Subcutaneous abdominal adipose tissue (tissue), 5 donors: Measurements from ENCODE around the gene SPPL3.

Experiments
- H3K27ac ChIP-seq: one replicate; pipeline ENCODE4 v1.7.0; 2013; ENCODE audit warnings: low read depth, mild to moderate bottlenecking, inconsistent platforms, low read length, moderate library complexity
- H3K27me3 ChIP-seq, 5 donors: one replicate each; pipeline ENCODE4 v1.7.0; 2013; ENCODE audit warnings: low read length in 5 of 5, inconsistent platforms in 1 of 5; ENCODE audit not compliant: control insufficient read depth in 5 of 5, insufficient read depth in 4 of 5
- H3K36me3 ChIP-seq, 5 donors: one replicate each; pipeline ENCODE4 v1.7.0; 2013; ENCODE audit warnings: low read length in 5 of 5; ENCODE audit not compliant: control insufficient read depth in 5 of 5, insufficient read depth in 5 of 5
- H3K4me1 ChIP-seq, 5 donors: one replicate each; pipeline ENCODE4 v1.7.0; 2013; ENCODE audit warnings: low read length in 5 of 5, mild to moderate bottlenecking in 3 of 5, moderate library complexity in 1 of 5; ENCODE audit not compliant: control insufficient read depth in 5 of 5, insufficient read depth in 5 of 5
- H3K4me3 ChIP-seq, 5 donors: one replicate each; pipeline ENCODE4 v1.7.0; 2013; ENCODE audit warnings: low read length in 5 of 5, low read depth in 1 of 5
- H3K9ac ChIP-seq, 5 donors: one replicate each; pipeline ENCODE4 v1.7.0; 2013; ENCODE audit warnings: low read length in 5 of 5, mild to moderate bottlenecking in 4 of 5, moderate library complexity in 3 of 5
- H3K9me3 ChIP-seq, 5 donors: one replicate each; pipeline ENCODE4 v1.7.0; 2013; ENCODE audit warnings: low read length in 5 of 5; ENCODE audit not compliant: control insufficient read depth in 5 of 5
- donor health status: healthy.
- donor health status: healthy.
- donor health status: healthy.
- donor health status: healthy.
- donor health status: healthy.

SPPL3 gene

GRCh38 chr12:120879718-120880300 is 24.3 kb downstream of the SPPL3 start:
- Histone ChIP-seq H3K36me3 (no peaks in the 10 kb centered on the region), H3K4me1 (peaks cover 0 to 1% (median 0%) of the 10 kb centered on the region in 5 donors), H3K27ac (no peak overlapping the region), H3K27me3 (no peaks in the 10 kb centered on the region), H3K9me3 (no peaks in the 10 kb centered on the region), H3K4me3 (no peak overlapping the region), H3K9ac (no peak overlapping the region)

GRCh38 chr12:120879102-120879501 is 25.1 kb downstream of the SPPL3 start:
- Histone ChIP-seq H3K4me1 (peaks cover 0 to 6% (median 0%) of the 10 kb centered on the region in 5 donors), H3K4me3 (no peak overlapping the region), H3K9me3 (no peaks in the 10 kb centered on the region), H3K27me3 (no peaks in the 10 kb centered on the region), H3K36me3 (no peaks in the 10 kb centered on the region), H3K27ac (no peak overlapping the region), H3K9ac (no peak overlapping the region)

- no peaks in the 10 kb centered on the region for H3K36me3 ChIP-seq
- H3K27ac ChIP-seq, result no peak overlapping the region
- peaks cover 0 to 16% (median 6%) of the 10 kb centered on the region in 5 donors for H3K4me1 ChIP-seq
- H3K9me3 ChIP-seq, result no peaks in the 10 kb centered on the region
- H3K4me3 ChIP-seq, result no peak overlapping the region
- no peaks in the 10 kb centered on the region for H3K27me3 ChIP-seq
- no peak overlapping the region for H3K9ac ChIP-seq
Measured at GRCh38 chr12:120874547-120875245, 29.5 kb downstream of the SPPL3 start.

GRCh38 chr12:120873226-120873625 is 30.9 kb downstream of the SPPL3 start:
- Histone ChIP-seq H3K4me3 (no peak overlapping the region), H3K4me1 (peaks cover 0 to 16% (median 6%) of the 10 kb centered on the region in 5 donors), H3K9me3 (no peaks in the 10 kb centered on the region), H3K36me3 (no peaks in the 10 kb centered on the region), H3K9ac (no peak overlapping the region), H3K27ac (no peak overlapping the region), H3K27me3 (no peaks in the 10 kb centered on the region)

GRCh38 chr12:120872487-120872886 is 31.7 kb downstream of the SPPL3 start:
- Histone ChIP-seq H3K36me3 (no peaks in the 10 kb centered on the region), H3K27me3 (no peaks in the 10 kb centered on the region), H3K4me3 (no peak overlapping the region), H3K9me3 (no peaks in the 10 kb centered on the region), H3K27ac (no peak overlapping the region), H3K4me1 (peaks cover 0 to 16% (median 6%) of the 10 kb centered on the region in 5 donors), H3K9ac (no peak overlapping the region)

- Histone ChIP-seq H3K9me3 (no peaks in the 10 kb centered on the region), H3K4me3 (no peak overlapping the region), H3K27me3 (no peaks in the 10 kb centered on the region), H3K9ac (no peak overlapping the region), H3K4me1 (peaks cover 0 to 21% (median 10%) of the 10 kb centered on the region in 5 donors), H3K36me3 (peaks cover 0 to 3% (median 0%) of the 10 kb centered on the region in 5 donors), H3K27ac (no peak overlapping the region)
Measured at GRCh38 chr12:120870415-120870814, 33.7 kb downstream of the SPPL3 start.

- peaks cover 0 to 3% (median 2%) of the 10 kb centered on the region in 5 donors for H3K36me3 ChIP-seq
- H3K27ac ChIP-seq, result no peak overlapping the region
- H3K4me1 ChIP-seq, result peaks cover 0 to 16% (median 15%) of the 10 kb centered on the region in 5 donors
- no peak overlapping the region for H3K4me3 ChIP-seq
- no peak overlapping the region for H3K9ac ChIP-seq
- H3K9me3 ChIP-seq, result no peaks in the 10 kb centered on the region
- H3K27me3 ChIP-seq, result no peaks in the 10 kb centered on the region
Measured at GRCh38 chr12:120869376-120869775, 34.8 kb downstream of the SPPL3 start.

- no peak overlapping the region for H3K27ac ChIP-seq
- H3K4me1 ChIP-seq, result peaks cover 0 to 10% (median 6%) of the 10 kb centered on the region in 5 donors
- H3K9me3 ChIP-seq, result no peaks in the 10 kb centered on the region
- H3K36me3 ChIP-seq, result peaks cover 0 to 3% (median 2%) of the 10 kb centered on the region in 5 donors
- no peak overlapping the region for H3K9ac ChIP-seq
- no peak overlapping the region for H3K4me3 ChIP-seq
- H3K27me3 ChIP-seq, result no peaks in the 10 kb centered on the region
Measured at GRCh38 chr12:120866108-120866507, 38.0 kb downstream of the SPPL3 start.

- peaks cover 0 to 3% (median 2%) of the 10 kb centered on the region in 5 donors for H3K36me3 ChIP-seq
- H3K9me3 ChIP-seq, result no peaks in the 10 kb centered on the region
- H3K9ac ChIP-seq, result peak overlapping the region in 1 of 5 donors; percentile 2
- peaks cover 0 to 10% (median 6%) of the 10 kb centered on the region in 5 donors for H3K4me1 ChIP-seq
- H3K4me3 ChIP-seq, result no peak overlapping the region
- H3K27ac ChIP-seq, result no peak overlapping the region
- no peaks in the 10 kb centered on the region for H3K27me3 ChIP-seq
Measured at GRCh38 chr12:120865098-120865497, 39.1 kb downstream of the SPPL3 start.

GRCh38 chr12:120862664-120863063 is 41.5 kb downstream of the SPPL3 start:
- Histone ChIP-seq H3K9ac (no peak overlapping the region), H3K27ac (no peak overlapping the region), H3K4me3 (no peak overlapping the region), H3K36me3 (peaks cover 0 to 3% (median 2%) of the 10 kb centered on the region in 5 donors), H3K27me3 (no peaks in the 10 kb centered on the region), H3K4me1 (peaks cover 0 to 10% (median 6%) of the 10 kb centered on the region in 5 donors), H3K9me3 (peaks cover 0 to 7% (median 3%) of the 10 kb centered on the region in 5 donors)
